GM12801 (cell line): Measurements from ENCODE around the gene TAS2R38.

Experiments
- TF ChIP-seq, protein P1 (sequence below): IDR thresholded peaks from one replicate; pipeline ENCODE4 v1.5.1; 2011; ENCODE audit warnings: control low read depth; ENCODE audit not compliant: insufficient read length; ENCODE audit errors: extremely low read depth

TAS2R38 gene

DNA sequence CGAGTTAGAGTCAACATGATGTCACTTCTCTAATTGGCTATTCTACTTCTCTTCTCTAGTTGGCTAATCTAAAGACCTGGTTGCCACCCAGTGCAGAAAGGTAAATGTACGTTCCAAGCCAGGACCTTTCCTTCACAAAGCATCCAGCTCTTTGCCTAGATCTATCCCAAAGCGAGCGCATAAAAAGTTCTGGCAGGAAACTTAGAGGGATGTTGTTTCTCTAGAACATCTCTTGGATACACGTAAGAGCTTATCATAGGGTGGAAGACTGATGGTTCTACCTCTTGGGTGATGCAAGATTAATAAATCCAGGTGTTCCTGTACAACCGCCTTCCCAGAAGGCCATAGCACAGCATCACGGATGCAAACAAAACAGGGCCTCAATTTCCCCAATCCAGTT lies at the start of gene TAS2R38:
Gene TAS2R38, minus strand, starts transcription at position 101 of the 400 bp plus-strand sequence. Its CDS starts 84 bp downstream, at position 17.
- TF ChIP-seq, protein P1, sequence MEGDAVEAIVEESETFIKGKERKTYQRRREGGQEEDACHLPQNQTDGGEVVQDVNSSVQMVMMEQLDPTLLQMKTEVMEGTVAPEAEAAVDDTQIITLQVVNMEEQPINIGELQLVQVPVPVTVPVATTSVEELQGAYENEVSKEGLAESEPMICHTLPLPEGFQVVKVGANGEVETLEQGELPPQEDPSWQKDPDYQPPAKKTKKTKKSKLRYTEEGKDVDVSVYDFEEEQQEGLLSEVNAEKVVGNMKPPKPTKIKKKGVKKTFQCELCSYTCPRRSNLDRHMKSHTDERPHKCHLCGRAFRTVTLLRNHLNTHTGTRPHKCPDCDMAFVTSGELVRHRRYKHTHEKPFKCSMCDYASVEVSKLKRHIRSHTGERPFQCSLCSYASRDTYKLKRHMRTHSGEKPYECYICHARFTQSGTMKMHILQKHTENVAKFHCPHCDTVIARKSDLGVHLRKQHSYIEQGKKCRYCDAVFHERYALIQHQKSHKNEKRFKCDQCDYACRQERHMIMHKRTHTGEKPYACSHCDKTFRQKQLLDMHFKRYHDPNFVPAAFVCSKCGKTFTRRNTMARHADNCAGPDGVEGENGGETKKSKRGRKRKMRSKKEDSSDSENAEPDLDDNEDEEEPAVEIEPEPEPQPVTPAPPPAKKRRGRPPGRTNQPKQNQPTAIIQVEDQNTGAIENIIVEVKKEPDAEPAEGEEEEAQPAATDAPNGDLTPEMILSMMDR = no peak

DNA sequence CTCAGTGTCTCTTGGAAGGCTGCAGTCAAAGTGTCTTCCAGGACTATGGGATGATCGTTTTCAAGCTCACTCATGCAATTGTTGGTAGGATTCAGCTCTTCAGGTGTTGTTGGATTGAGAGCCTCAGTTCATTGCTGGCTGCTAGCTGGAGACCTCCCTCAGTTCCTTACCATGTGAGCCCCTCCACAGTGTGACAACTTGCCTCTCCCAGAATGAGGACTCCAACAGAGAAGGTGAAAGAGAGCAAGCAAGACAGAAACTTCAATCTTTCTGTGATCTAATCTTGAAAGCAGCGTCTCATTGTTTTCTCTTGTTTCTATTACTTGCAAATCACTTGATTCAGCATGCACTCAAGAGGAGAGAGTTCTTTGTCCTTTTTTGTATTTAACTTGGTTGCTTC lies 44.6 kb upstream of the TAS2R38 start:
- TF ChIP-seq, protein P1 = no peak

DNA sequence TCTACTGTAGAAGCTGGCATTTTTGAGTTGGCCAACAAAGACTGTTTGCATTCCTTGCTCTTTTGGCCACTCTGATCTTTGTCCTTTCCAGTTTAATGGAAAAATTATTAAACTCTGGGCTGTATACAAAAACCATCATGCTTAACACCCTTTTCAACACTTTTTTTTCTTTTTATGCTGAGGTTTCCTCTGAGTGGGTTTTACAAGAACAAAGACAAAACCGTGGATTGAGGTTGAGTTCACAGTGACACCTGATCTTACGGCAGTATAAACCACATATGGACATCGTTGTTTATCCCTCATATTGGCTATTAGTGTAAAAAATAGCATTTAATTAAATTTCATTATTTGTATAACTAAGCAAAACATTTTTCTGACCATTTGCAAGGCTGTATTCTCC lies 43.9 kb upstream of the TAS2R38 start:
- TF ChIP-seq, protein P1 = no peak

DNA sequence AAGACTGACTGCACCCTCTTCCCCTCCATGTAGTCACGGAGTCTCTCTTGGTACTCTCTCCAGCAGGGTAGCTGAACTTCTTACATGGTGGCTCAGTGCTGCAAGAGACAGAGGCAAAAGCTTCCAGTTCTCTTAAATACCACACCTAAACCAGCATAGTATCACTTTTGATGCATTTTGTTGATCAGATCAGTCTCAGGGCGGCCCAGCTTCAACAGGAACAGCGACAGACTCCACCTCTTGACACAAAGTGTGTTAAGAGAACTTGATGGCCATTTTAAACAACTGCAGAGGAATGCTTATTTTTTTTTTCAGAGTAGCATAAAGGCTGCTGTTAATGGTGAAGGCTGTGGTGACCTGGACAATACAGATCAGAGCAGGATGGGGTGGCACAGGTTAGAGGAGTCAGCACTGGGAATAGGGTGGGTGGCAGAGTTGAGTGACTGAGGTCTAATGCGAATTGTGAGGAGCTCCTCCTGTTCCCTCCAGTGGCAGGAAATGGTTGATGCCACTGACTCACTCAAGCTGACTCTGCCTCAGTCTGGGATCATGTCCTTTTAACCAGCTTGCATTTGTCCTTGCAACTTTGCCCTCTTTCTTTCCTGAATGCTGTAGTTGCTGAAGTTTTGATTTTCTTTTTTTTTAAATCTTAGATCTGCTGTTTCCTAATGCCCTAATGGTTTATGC lies 39.4 kb upstream of the TAS2R38 start:
- TF ChIP-seq, protein P1 = no peak

DNA sequence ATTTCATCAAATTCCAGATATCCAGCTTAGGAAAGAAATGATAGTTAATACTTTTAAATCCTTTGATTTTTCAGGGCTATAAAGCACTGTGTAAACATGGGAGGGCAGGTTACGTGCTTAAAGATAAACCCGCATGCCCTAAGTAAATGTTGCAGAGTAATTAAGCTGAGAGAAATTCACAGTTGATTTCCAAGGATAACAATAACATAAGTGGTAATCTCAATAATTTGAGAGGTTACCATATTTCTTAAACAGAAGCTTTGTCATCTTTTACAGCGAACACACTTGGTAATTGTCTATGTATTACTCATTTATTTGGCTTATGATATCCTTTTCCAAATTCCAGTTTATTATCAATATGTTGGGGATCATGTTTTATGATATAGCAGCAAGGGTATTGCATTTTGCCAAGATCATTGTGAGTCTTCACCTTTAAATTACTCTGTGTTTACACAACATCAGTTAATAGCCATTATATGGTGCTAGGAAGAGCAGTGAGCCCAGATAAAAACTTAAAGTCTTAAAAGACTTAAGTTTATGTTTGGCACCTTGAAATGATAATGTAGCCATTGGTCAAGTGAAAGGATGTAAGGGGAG lies 37.5 kb upstream of the TAS2R38 start:
- TF ChIP-seq, protein P1 = no peak

DNA sequence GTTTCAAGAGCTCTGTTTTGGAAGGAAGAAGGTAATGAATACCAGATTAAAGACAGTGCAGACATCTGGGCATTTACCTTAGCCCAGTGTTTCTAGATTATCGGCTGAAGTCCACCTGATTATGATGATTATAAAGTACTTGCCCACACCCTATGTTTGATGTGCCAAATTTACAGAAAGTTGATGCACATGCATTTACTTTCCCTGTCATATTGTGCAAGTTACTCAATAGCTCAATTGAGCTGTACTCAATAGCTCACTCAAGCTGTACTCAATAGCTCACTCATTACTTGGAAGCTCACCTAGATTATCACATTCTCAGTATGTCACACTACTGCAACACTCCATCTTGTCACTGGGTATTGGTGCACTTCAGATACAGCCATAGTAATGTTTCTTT lies 35.6 kb upstream of the TAS2R38 start:
- TF ChIP-seq, protein P1 = no peak

DNA sequence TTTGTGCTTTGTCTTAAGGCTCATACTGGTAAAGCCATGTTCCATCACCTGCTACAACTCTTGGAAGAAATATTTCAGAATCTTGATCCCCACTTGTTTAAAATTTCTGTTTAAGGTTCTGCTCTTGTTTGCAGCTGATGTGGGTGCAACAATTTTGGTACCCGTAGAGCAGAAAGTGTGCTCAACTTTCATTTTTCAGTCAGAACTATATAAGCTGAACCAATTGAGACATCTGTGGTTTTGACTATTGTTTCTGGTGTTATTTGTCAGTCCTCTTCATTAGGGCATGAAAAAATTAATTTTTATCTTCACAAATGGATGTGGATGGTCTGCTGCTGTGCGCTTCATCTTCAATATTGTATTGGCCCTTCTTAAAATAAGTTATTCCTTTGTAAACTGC lies 33.0 kb upstream of the TAS2R38 start:
- TF ChIP-seq, protein P1 = no peak
